ENCODE measurements around the gene BABAM2. TPM values are rescaled to one million over a fixed set of nuclear protein-coding genes. Genes with fewer than 3 reads are reported as not detected.
"Not testable (repeated sequence)": the region's sequence is repeated elsewhere in the genome, so short reads cannot be mapped to it uniquely, and the experiment has no call there.

BABAM2 gene
- total RNA-seq, 1 experiment from 2014 or later, result 40.8 TPM

- not testable (repeated sequence) for H3K4me2 ChIP-seq (ENCODE audit: low read depth, low read length, poor library complexity, severe bottlenecking); H3K27ac ChIP-seq (ENCODE audit: low read length); H3K9me2 ChIP-seq (replicated peaks; ENCODE audit: insufficient read depth, low read length); H2AFZ ChIP-seq (ENCODE audit: low read length); H3K27me3 ChIP-seq (ENCODE audit: low read length); H3K9me3 ChIP-seq (ENCODE audit: low read length); H3K4me3 ChIP-seq (ENCODE audit: low read length); H4K20me1 ChIP-seq (ENCODE audit: insufficient read depth, low read depth, low read length); H3K79me2 ChIP-seq (ENCODE audit: low read length); DNase-seq; H3K4me1 ChIP-seq (ENCODE audit: low read length); H3K36me3 ChIP-seq (ENCODE audit: insufficient read depth, low read length); H3K9ac ChIP-seq (ENCODE audit: low read length)
These were observed 364.7 kb downstream of the BABAM2 start for GRCh38 chr2:28255231-28255630.

GRCh38 chr2:28257182-28257581 is 366.7 kb downstream of the BABAM2 start:
- H3K4me1 ChIP-seq (ENCODE audit: low read length), result no peaks in the 10 kb centered on the region
- no peak for DNase-seq
- no peaks in the 10 kb centered on the region for H4K20me1 ChIP-seq (ENCODE audit: insufficient read depth, low read depth, low read length)
- H3K4me2 ChIP-seq (ENCODE audit: low read depth, low read length, poor library complexity, severe bottlenecking), result no peak overlapping the region
- no peaks in the 10 kb centered on the region for H3K9me2 ChIP-seq (replicated peaks; ENCODE audit: insufficient read depth, low read length)
- H3K4me3 ChIP-seq (ENCODE audit: low read length), result no peak overlapping the region
- no peaks in the 10 kb centered on the region for H3K79me2 ChIP-seq (ENCODE audit: low read length)
- no peaks in the 10 kb centered on the region for H3K9me3 ChIP-seq (ENCODE audit: low read length)
- H3K36me3 ChIP-seq (ENCODE audit: insufficient read depth, low read length), result no peaks in the 10 kb centered on the region
- no peaks in the 10 kb centered on the region for H3K27me3 ChIP-seq (ENCODE audit: low read length)
- no peak overlapping the region for H3K27ac ChIP-seq (ENCODE audit: low read length)
- H2AFZ ChIP-seq (ENCODE audit: low read length), result no peak overlapping the region
- H3K9ac ChIP-seq (ENCODE audit: low read length), result no peak overlapping the region

GRCh38 chr2:28259226-28259625 is 368.7 kb downstream of the BABAM2 start:
- DNase-seq; H3K4me3 ChIP-seq (ENCODE audit: low read length); H3K79me2 ChIP-seq (ENCODE audit: low read length): not testable (repeated sequence)

GRCh38 chr2:28263690-28264089 is 373.2 kb downstream of the BABAM2 start:
- H3K9me2 ChIP-seq (replicated peaks; ENCODE audit: insufficient read depth, low read length), result no peaks in the 10 kb centered on the region
- H3K27me3 ChIP-seq (ENCODE audit: low read length), result no peaks in the 10 kb centered on the region
- H3K9ac ChIP-seq (ENCODE audit: low read length), result no peak overlapping the region
- no peak overlapping the region for H3K27ac ChIP-seq (ENCODE audit: low read length)
- no peak overlapping the region for H3K4me2 ChIP-seq (ENCODE audit: low read depth, low read length, poor library complexity, severe bottlenecking)
- no peak overlapping the region for H3K4me3 ChIP-seq (ENCODE audit: low read length)
- H2AFZ ChIP-seq (ENCODE audit: low read length), result no peak overlapping the region
- no peaks in the 10 kb centered on the region for H3K36me3 ChIP-seq (ENCODE audit: insufficient read depth, low read length)
- no peaks in the 10 kb centered on the region for H3K79me2 ChIP-seq (ENCODE audit: low read length)
- H3K4me1 ChIP-seq (ENCODE audit: low read length), result no peaks in the 10 kb centered on the region
- no peaks in the 10 kb centered on the region for H4K20me1 ChIP-seq (ENCODE audit: insufficient read depth, low read depth, low read length)
- DNase-seq, result no peak
- no peaks in the 10 kb centered on the region for H3K9me3 ChIP-seq (ENCODE audit: low read length)

More at GRCh38 chr2:28259226-28259625, 368.7 kb downstream of the BABAM2 start:
- not testable (repeated sequence) for H3K4me1 ChIP-seq (ENCODE audit: low read length); H3K9ac ChIP-seq (ENCODE audit: low read length); H3K9me2 ChIP-seq (replicated peaks; ENCODE audit: insufficient read depth, low read length); H3K4me2 ChIP-seq (ENCODE audit: low read depth, low read length, poor library complexity, severe bottlenecking); H4K20me1 ChIP-seq (ENCODE audit: insufficient read depth, low read depth, low read length); H3K27ac ChIP-seq (ENCODE audit: low read length); H3K36me3 ChIP-seq (ENCODE audit: insufficient read depth, low read length); H3K27me3 ChIP-seq (ENCODE audit: low read length); H2AFZ ChIP-seq (ENCODE audit: low read length); H3K9me3 ChIP-seq (ENCODE audit: low read length)

GRCh38 chr2:28267282-28267681 is 376.8 kb downstream of the BABAM2 start:
- Histone ChIP-seq H3K4me3 (ENCODE audit: low read length) (no peak overlapping the region), H3K9me3 (ENCODE audit: low read length) (no peaks in the 10 kb centered on the region), H3K9me2 (replicated peaks; ENCODE audit: insufficient read depth, low read length) (no peaks in the 10 kb centered on the region)

GRCh38 chr2:28268386-28268785 is 377.9 kb downstream of the BABAM2 start:
- no peak overlapping the region for H3K9ac ChIP-seq (ENCODE audit: low read length)
- no peak overlapping the region for H3K4me3 ChIP-seq (ENCODE audit: low read length)
- H3K4me1 ChIP-seq (ENCODE audit: low read length), result 0 out of 2 replicates have a peak, but pooled peaks cover 4% of the 10 kb centered on the region
- no peaks in the 10 kb centered on the region for H4K20me1 ChIP-seq (ENCODE audit: insufficient read depth, low read depth, low read length)
- no peaks in the 10 kb centered on the region for H3K79me2 ChIP-seq (ENCODE audit: low read length)
- no peak overlapping the region for H3K27ac ChIP-seq (ENCODE audit: low read length)
- no peaks in the 10 kb centered on the region for H3K9me3 ChIP-seq (ENCODE audit: low read length)
- no peaks in the 10 kb centered on the region for H3K9me2 ChIP-seq (replicated peaks; ENCODE audit: insufficient read depth, low read length)
- H3K27me3 ChIP-seq (ENCODE audit: low read length), result no peaks in the 10 kb centered on the region
- H3K36me3 ChIP-seq (ENCODE audit: insufficient read depth, low read length), result no peaks in the 10 kb centered on the region
- DNase-seq, result no peak
- no peak overlapping the region for H3K4me2 ChIP-seq (ENCODE audit: low read depth, low read length, poor library complexity, severe bottlenecking)
- no peak overlapping the region for H2AFZ ChIP-seq (ENCODE audit: low read length)

More at GRCh38 chr2:28267282-28267681, 376.8 kb downstream of the BABAM2 start:
- Histone ChIP-seq H3K4me1 (ENCODE audit: low read length) (0 out of 2 replicates have a peak, but pooled peaks cover 4% of the 10 kb centered on the region), H3K27me3 (ENCODE audit: low read length) (no peaks in the 10 kb centered on the region), H3K27ac (ENCODE audit: low read length) (no peak overlapping the region), H2AFZ (ENCODE audit: low read length) (no peak overlapping the region), H4K20me1 (ENCODE audit: insufficient read depth, low read depth, low read length) (no peaks in the 10 kb centered on the region), H3K4me2 (ENCODE audit: low read depth, low read length, poor library complexity, severe bottlenecking) (no peak overlapping the region), H3K36me3 (ENCODE audit: insufficient read depth, low read length) (no peaks in the 10 kb centered on the region), H3K9ac (ENCODE audit: low read length) (no peak overlapping the region), H3K79me2 (ENCODE audit: low read length) (no peaks in the 10 kb centered on the region)
- no peak for DNase-seq

- H3K4me2 ChIP-seq (ENCODE audit: low read depth, low read length, poor library complexity, severe bottlenecking), result no peak overlapping the region
- no peak overlapping the region for H3K9ac ChIP-seq (ENCODE audit: low read length)
- no peaks in the 10 kb centered on the region for H3K27me3 ChIP-seq (ENCODE audit: low read length)
- no peaks in the 10 kb centered on the region for H4K20me1 ChIP-seq (ENCODE audit: insufficient read depth, low read depth, low read length)
- H3K4me1 ChIP-seq (ENCODE audit: low read length), result 0 out of 2 replicates have a peak, but pooled peaks cover 4% of the 10 kb centered on the region
- no peak overlapping the region for H2AFZ ChIP-seq (ENCODE audit: low read length)
- no peaks in the 10 kb centered on the region for H3K9me2 ChIP-seq (replicated peaks; ENCODE audit: insufficient read depth, low read length)
- no peak overlapping the region for H3K4me3 ChIP-seq (ENCODE audit: low read length)
- no peak for DNase-seq
- H3K79me2 ChIP-seq (ENCODE audit: low read length), result no peaks in the 10 kb centered on the region
- no peak overlapping the region for H3K27ac ChIP-seq (ENCODE audit: low read length)
- H3K36me3 ChIP-seq (ENCODE audit: insufficient read depth, low read length), result no peaks in the 10 kb centered on the region
- no peaks in the 10 kb centered on the region for H3K9me3 ChIP-seq (ENCODE audit: low read length)
These were observed 378.7 kb downstream of the BABAM2 start for GRCh38 chr2:28269019-28269784.

GRCh38 chr2:28270456-28271152 is 380.1 kb downstream of the BABAM2 start:
- Histone ChIP-seq H3K9ac (ENCODE audit: low read length) (no peak overlapping the region), H3K4me2 (ENCODE audit: low read depth, low read length, poor library complexity, severe bottlenecking) (no peak overlapping the region)
- no peak for DNase-seq

More at GRCh38 chr2:28270456-28271152, 380.1 kb downstream of the BABAM2 start:
- H3K27ac ChIP-seq (ENCODE audit: low read length), result no peak overlapping the region
- no peaks in the 10 kb centered on the region for H4K20me1 ChIP-seq (ENCODE audit: insufficient read depth, low read depth, low read length)
- H3K36me3 ChIP-seq (ENCODE audit: insufficient read depth, low read length), result no peaks in the 10 kb centered on the region
- H2AFZ ChIP-seq (ENCODE audit: low read length), result no peak overlapping the region
- H3K4me3 ChIP-seq (ENCODE audit: low read length), result no peak overlapping the region
- H3K27me3 ChIP-seq (ENCODE audit: low read length), result no peaks in the 10 kb centered on the region
- no peaks in the 10 kb centered on the region for H3K9me2 ChIP-seq (replicated peaks; ENCODE audit: insufficient read depth, low read length)
- no peaks in the 10 kb centered on the region for H3K9me3 ChIP-seq (ENCODE audit: low read length)
- 0 out of 2 replicates have a peak, but pooled peaks cover 4% of the 10 kb centered on the region for H3K4me1 ChIP-seq (ENCODE audit: low read length)
- H3K79me2 ChIP-seq (ENCODE audit: low read length), result no peaks in the 10 kb centered on the region
